Stimulated activated naive CD4-positive, alpha-beta T cell (primary cell): ENCODE data around the gene CDC73.
"Not testable (repeated sequence)": the region's sequence is repeated elsewhere in the genome, so short reads cannot be mapped to it uniquely, and the experiment has no call there.

ENCODE experiments used
- DNase-seq, 6 experiments: peaks; one replicate each; lab custom pipeline; 2025; lab: John Stamatoyannopoulos, UW

The CDC73 gene

GRCh38 chr1:193181536-193181935 lies 59.7 kb downstream of the CDC73 start:
- no peak for DNase-seq

- DNase-seq: no peak
Observed at GRCh38 chr1:193181985-193182384, 60.2 kb downstream of the CDC73 start.

- DNase-seq: peak in 3 of 6 experiments; percentile 17 to 67 (median 55)
Observed at GRCh38 chr1:193183019-193183627, 61.3 kb downstream of the CDC73 start.

- DNase-seq: no peak
Observed at GRCh38 chr1:193184776-193185175, 62.9 kb downstream of the CDC73 start.

- DNase-seq: no peak
Observed at GRCh38 chr1:193185211-193185610, 63.4 kb downstream of the CDC73 start.

- peak in 2 of 6 experiments; percentile 8 to 26 for DNase-seq
Observed at GRCh38 chr1:193185901-193186731, 64.3 kb downstream of the CDC73 start, which contains the start of gene B3GALT2. B3GALT2 (minus strand) TSS chr1:193186613; CDS start chr1:193181562, 5,051 bp downstream.

- no peak for DNase-seq
Observed at GRCh38 chr1:193187114-193187513, 65.3 kb downstream of the CDC73 start.

- not testable (repeated sequence) for DNase-seq
Observed at GRCh38 chr1:193188915-193189314, 67.1 kb downstream of the CDC73 start.

GRCh38 chr1:193189442-193190095 lies 67.7 kb downstream of the CDC73 start:
- DNase-seq: no peak

- DNase-seq: no peak
Observed at GRCh38 chr1:193190096-193190744, 68.4 kb downstream of the CDC73 start.

GRCh38 chr1:193192586-193192985 lies 70.8 kb downstream of the CDC73 start:
- DNase-seq: no peak

GRCh38 chr1:193199940-193200339 lies 78.1 kb downstream of the CDC73 start:
- no peak for DNase-seq

- no peak for DNase-seq
Observed at GRCh38 chr1:193201021-193201420, 79.2 kb downstream of the CDC73 start.

GRCh38 chr1:193210996-193211395 lies 89.2 kb downstream of the CDC73 start:
- no peak for DNase-seq

- no peak for DNase-seq
Observed at GRCh38 chr1:193211539-193211938, 89.7 kb downstream of the CDC73 start.

- DNase-seq: no peak
Observed at GRCh38 chr1:193212637-193213036, 90.8 kb downstream of the CDC73 start.

GRCh38 chr1:193213998-193214397 lies 92.2 kb downstream of the CDC73 start:
- no peak for DNase-seq

- DNase-seq: no peak
Observed at GRCh38 chr1:193216920-193217319, 95.1 kb downstream of the CDC73 start.

- DNase-seq: no peak
Observed at GRCh38 chr1:193219391-193219790, 97.6 kb downstream of the CDC73 start.

- DNase-seq: no peak
Observed at GRCh38 chr1:193221651-193222050, 99.8 kb downstream of the CDC73 start.

- no peak for DNase-seq
Observed at GRCh38 chr1:193222056-193222615, 100.3 kb downstream of the CDC73 start.

- no peak for DNase-seq
Observed at GRCh38 chr1:193229136-193229535, 107.3 kb downstream of the CDC73 start.
